Hematopoietic multipotent progenitor cell (in vitro differentiated cells): ENCODE measurements around the gene LRRC4C. TPM values are rescaled to one million over a fixed set of nuclear protein-coding genes. Genes with fewer than 3 reads are reported as not detected.

ENCODE experiments used
- DNase-seq, 3 donors: peaks; one replicate each; pipeline ENCODE4 v3.0.0-alpha.2; 2011 to 2015; ENCODE audit warnings: low read depth in 2 of 3, low spot score in 2 of 3
- total RNA-seq: library from RNA; depleted of rRNA; stranded (reverse); fragments of >200 nt; gene quantifications from one replicate; pipeline ENCODE4 v1.2.3, GENCODE V29; 2012

The LRRC4C gene
- total RNA-seq, 1 donor = 1.9 TPM

- DNase-seq = no peak
Measured at GRCh38 chr11:40273192-40273732, 1186.2 kb downstream of the LRRC4C start.

- DNase-seq = no peak
Measured at GRCh38 chr11:40271361-40271760, 1188.1 kb downstream of the LRRC4C start.

GRCh38 chr11:40269865-40270264 lies 1189.6 kb downstream of the LRRC4C start:
- no peak for DNase-seq

DNA sequence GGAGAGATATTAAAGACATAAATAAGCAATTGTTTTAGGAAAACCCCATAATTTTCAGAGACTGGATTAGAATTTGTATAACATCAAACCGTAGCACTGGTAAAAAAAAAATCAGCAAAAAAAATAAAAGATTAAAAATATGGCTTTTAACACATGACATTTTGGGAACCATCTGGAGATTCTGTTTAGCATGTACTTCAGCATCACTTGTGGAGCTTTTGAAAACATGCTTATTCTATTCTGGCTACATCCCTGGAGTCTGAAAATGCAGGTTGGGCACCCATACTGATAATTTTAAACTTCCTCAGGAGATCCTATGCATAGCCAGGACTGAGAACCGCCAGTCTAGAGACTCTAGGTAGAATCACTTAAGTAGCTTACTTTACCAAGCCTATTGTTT lies 1190.9 kb downstream of the LRRC4C start:
- no peak for DNase-seq

- no peak for DNase-seq
Measured at GRCh38 chr11:40255457-40255856, 1204.0 kb downstream of the LRRC4C start.

DNA sequence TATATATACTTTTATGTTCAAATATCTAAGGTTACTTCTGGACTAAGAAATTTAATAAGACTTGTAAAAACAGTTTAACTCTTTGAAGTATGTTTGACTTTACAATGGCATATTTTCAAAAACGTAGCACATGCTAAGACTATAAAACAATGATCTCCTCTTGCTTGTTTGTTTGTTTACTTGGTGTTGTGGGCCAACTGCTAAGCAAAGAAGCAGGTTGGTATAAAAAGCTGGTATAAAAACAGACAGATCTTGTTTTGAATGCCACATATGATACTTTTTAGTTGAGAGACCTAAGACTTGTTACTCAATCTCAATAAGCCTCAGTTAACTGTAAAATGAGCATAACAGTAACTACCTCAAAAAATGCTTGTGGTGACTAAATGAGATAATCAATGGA lies 1206.3 kb downstream of the LRRC4C start:
- no peak for DNase-seq

DNA sequence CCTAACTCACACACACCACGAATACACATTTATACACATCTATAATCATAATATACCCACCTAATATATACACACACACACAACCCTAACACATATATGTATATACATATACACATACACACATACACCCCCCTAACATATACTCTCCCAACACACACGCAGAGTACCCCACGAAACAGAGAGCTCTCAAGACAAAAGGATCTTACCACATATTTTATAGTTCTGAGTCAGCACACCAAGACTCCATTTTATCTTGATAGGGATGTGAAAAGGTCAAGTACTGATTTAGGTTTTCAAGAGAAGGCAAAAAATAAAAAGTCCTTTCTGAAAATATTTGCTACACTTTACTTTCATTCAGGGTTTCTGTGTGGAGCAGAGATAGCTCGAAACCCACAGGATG lies 1207.2 kb downstream of the LRRC4C start:
- no peak for DNase-seq

DNA sequence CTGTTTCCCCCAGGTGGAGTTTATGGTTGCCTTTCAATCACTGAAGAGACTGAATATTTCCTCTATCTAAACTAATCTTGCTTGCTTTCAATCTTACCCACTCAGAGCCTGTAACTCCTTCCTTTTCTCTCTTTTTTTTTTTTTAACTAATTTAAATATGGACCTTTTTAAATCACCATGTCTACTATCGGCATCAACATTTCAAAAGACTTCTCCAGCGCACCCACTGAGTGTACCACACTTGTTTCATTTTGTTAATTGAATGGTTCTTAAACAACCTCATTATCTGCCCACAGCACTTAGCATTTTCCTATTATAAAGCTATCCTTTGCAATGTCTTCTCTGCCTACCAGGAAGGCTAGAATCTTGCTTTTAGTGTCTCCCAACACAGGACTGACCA lies 1212.5 kb downstream of the LRRC4C start:
- DNase-seq = no peak

DNA sequence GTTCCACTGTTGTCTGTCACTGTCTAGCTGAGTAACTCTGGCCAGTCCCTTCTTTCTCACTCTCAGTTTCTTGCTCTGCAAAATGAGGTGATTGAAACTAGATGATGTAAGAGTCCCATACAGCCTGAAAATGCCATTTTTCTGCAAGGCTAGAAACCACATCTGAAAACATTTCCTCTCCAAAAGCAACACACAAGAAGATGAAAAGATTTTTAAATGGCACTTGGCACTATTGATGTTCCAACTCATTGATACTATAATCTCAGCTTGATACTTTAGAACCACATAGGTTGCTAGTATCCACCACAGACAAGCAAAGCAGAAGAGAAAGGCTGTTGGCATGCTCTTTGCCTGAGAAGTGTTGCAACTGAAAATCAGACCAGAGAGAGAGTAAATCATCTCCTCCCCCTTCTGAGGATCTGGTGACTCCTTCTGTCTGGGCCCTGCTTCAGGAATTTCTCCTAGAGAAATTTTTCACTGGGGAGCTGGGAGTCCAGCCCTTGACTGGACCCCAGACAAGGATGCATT lies 1217.9 kb downstream of the LRRC4C start:
- DNase-seq = no peak

DNA sequence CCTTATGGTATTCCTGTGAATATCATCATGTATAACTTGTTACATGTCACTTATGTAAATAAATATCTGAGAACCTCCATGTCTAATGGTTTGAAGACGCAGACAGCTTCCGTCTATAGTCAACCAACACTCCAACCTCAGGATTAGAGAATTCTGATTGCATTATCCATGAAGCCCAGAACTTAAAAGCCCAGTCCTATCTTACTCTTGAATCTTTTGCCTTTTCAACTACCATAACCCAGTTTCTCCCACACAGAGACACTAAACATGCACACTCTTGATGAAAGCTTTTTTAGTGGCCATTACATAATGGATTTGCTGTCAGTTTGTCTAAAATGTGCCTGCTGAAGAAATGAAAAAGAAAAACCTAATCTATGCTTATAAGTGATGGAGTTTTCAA lies 1219.2 kb downstream of the LRRC4C start:
- no peak for DNase-seq

- no peak for DNase-seq
Measured at GRCh38 chr11:40236526-40236925, 1222.9 kb downstream of the LRRC4C start.

GRCh38 chr11:40235841-40236240 lies 1223.6 kb downstream of the LRRC4C start:
- DNase-seq = no peak

DNA sequence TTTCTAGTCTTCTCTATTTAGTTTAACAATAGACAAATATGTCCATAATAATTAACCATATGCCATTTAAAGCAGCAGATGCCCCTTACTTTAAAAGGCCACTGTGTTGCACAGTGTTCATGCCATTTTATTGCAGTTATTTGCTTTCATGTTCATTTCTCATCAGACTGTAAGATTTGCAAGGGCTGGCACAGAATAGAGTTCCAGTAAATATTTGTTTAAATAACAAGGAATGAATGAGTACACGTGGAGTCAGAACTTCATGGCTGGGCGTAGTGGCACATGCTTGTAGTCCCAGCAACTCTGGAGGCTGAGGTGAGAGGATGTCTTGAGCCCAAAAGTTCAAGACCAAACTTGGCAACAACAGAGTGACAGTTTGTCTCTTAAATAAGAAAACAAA lies 1228.6 kb downstream of the LRRC4C start:
- DNase-seq = no peak

DNA sequence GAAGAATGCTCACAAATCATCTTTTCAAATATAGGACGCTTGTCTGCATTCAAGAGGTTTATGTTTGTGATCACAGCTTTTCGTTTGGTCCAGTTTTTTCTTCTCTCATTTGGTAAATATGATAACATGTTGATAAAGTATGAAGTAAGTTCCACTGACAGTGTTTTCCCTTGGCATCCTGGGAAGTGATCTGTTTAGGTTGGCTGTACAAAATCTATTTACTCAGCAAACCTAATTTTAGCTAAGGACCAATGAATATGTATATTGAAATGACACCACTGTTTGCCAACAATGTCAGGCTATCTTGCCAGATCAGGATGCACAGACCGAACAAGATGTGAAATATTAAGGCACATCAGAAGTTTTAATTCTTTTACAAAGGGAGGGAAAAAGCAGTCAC lies 1230.8 kb downstream of the LRRC4C start:
- no peak for DNase-seq

GRCh38 chr11:40227730-40228129 lies 1231.7 kb downstream of the LRRC4C start:
- DNase-seq = no peak

DNA sequence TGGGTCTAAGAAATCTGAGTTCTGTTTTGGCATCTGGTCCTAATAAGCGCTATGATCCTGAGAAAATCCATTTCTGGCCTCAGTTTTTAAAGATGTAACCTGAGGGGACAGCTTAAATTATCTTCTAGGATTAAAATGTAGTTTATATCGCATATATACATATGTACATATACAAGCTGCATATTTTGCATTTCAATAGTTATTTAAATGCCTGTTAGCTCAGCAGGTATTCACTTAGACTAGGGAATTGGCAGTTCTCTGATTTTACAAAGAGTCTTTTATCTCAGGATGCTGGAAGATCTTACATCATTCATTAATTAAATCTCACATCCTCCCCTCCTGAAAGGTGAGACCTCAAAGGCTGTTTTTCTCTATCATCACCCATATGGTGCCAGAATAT lies 1232.8 kb downstream of the LRRC4C start:
- no peak for DNase-seq

DNA sequence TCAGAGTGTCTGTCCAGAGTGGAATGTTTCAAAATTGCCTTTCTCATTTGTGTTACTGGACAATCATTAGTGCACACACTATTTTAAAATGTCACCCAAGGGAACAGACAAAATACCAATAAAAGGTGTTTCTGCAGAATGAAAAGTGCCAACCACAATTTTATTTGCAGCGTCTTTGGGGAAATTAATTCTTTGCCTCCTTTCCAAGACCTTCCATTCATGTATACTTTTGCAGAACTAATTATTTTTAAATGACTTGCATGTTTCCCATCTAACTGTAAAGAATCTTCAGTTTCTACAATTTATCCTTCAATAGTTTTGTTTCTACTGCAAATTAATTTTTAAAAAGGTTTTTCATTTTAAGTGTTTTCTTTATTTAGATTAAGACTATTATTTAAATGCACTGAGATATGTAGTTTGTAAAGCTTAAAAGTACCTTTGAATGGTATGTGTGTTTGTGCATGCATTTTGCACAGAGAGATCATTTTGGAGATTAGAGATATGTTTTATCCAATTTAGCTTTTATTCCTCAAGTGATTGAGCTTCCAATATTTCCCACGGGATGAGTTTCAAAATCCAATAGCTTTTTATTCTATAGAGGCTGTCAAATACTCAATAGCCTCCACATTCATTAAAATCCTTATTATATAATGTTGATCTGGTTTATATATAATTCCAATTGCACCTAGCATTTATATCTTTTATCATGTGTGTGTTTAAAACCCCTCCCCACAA lies 1235.7 kb downstream of the LRRC4C start:
- DNase-seq = no peak

- DNase-seq = no peak
Measured at GRCh38 chr11:40219401-40219800, 1240.1 kb downstream of the LRRC4C start.

DNA sequence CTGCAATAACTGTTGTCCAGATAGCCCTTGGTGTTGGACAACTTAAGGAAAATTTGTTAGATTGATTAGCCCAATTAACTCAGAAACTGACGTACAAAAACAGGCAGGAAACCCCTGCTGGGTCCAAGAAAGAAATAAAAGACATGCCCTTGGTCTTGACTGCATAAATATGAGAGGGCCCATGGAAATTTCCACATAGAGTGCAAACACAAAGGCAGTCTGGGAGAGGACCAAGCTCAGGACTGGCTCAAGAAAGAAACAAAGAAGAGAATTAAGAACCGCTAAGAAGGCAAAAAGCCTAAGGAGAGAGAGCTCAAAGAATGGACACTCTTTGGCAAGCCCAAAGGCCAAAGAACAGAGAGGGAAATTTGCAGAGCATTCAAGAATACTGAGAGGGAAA lies 1243.9 kb downstream of the LRRC4C start:
- DNase-seq = no peak

DNA sequence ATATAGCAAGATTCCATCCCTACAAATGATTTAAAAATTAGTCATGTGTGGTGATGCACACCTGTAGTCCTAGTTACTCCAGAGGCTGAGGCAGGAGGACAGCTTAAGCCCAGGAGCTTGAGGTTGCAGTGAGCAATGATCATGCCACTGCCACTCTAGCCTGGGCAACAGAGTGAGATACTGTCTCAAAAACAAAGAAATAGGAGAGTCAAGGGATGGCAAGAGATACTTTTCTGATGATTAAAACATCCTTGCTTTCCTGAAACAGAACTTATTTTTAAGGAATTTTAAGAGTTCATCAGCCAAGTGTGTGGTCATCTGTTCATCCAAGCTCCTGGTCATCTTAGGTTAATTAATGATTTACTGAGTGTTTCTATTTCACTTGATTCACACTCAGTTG lies 1252.0 kb downstream of the LRRC4C start:
- DNase-seq = no peak

DNA sequence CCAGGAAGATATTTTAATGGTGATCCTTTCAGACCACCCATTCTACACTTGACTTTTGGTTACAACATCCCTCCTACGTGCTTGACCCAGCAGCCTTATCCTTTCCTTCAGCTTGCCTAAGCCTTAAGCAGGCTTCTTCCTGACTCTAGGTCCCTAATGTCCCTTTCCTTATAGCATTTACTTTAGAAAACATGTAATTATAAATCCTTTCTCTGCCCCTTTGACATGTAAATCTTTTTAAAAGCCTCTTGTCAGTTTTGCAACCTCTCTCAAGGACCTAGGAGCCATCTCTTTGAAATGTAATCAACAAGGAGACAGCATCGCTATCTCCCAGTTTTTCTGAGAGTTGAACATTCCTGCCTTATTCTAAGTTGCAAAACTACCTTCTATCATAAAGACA lies 1255.2 kb downstream of the LRRC4C start:
- no peak for DNase-seq

DNA sequence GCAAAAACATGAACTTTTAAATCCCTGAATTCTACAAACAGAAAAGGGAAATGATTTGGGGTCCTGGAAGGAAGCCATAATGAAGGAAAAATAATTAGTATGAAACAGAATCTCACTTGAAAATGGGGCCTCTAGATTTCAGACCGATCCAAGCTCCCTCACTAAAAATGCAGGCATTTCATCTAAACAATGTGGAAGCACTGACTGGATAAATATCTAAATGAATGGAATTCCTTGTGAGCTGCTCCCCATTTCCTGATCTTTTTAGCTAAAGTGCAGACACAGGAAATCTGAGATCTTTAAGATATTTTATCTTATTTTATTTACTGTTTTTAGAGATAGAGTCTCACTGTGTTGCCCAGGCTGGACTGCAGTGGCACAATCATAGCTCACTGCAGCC lies 1255.8 kb downstream of the LRRC4C start:
- no peak for DNase-seq
